Measurements from ENCODE around the gene VWCE. TPM values are rescaled to one million over a fixed set of nuclear protein-coding genes. Genes with fewer than 3 reads are reported as not detected.

The VWCE gene
- total RNA-seq, 1 donor from 2014 or later, result 27.3 TPM

GRCh38 chr11:61267437-61267841, 27.7 kb downstream of the VWCE start:
- H3K4me1 Mint-ChIP-seq (ENCODE audit: low read depth, unreplicated experiment), result no peaks in the 10 kb centered on the region
- H3K27ac Mint-ChIP-seq (ENCODE audit: unreplicated experiment), result no peak overlapping the region
- TF ChIP-seq CTCF (IDR thresholded peaks at IDR 0.05; ENCODE audit: partially characterized antibody, unreplicated experiment), result no peak
- no peaks in the 10 kb centered on the region for H3K36me3 Mint-ChIP-seq (ENCODE audit: unreplicated experiment)
- no peak overlapping the region for H3K4me3 Mint-ChIP-seq (ENCODE audit: unreplicated experiment)
- peaks cover 2% of the 10 kb centered on the region for H3K9me3 Mint-ChIP-seq (ENCODE audit: unreplicated experiment)
- DNase-seq, result no peak
- no peaks in the 10 kb centered on the region for H3K27me3 Mint-ChIP-seq (ENCODE audit: unreplicated experiment)

GRCh38 chr11:61266602-61267001, 28.5 kb downstream of the VWCE start:
- Mint-ChIP-seq H3K36me3 (ENCODE audit: unreplicated experiment) (no peaks in the 10 kb centered on the region), H3K9me3 (ENCODE audit: unreplicated experiment) (peaks cover 2% of the 10 kb centered on the region), H3K4me1 (ENCODE audit: low read depth, unreplicated experiment) (no peaks in the 10 kb centered on the region), H3K4me3 (ENCODE audit: unreplicated experiment) (no peak overlapping the region), H3K27ac (ENCODE audit: unreplicated experiment) (no peak overlapping the region), H3K27me3 (ENCODE audit: unreplicated experiment) (no peaks in the 10 kb centered on the region)
- no peak for DNase-seq
- TF ChIP-seq CTCF (IDR thresholded peaks at IDR 0.05; ENCODE audit: partially characterized antibody, unreplicated experiment), result no peak

- no peaks in the 10 kb centered on the region for H3K27me3 Mint-ChIP-seq (ENCODE audit: unreplicated experiment)
- no peak for DNase-seq
- H3K36me3 Mint-ChIP-seq (ENCODE audit: unreplicated experiment), result no peaks in the 10 kb centered on the region
- no peak overlapping the region for H3K4me3 Mint-ChIP-seq (ENCODE audit: unreplicated experiment)
- H3K27ac Mint-ChIP-seq (ENCODE audit: unreplicated experiment), result no peak overlapping the region
- H3K4me1 Mint-ChIP-seq (ENCODE audit: low read depth, unreplicated experiment), result no peaks in the 10 kb centered on the region
- H3K9me3 Mint-ChIP-seq (ENCODE audit: unreplicated experiment), result peaks cover 3% of the 10 kb centered on the region
- no peak for TF ChIP-seq CTCF (IDR thresholded peaks at IDR 0.05; ENCODE audit: partially characterized antibody, unreplicated experiment)
Measured at GRCh38 chr11:61265357-61265756, 29.8 kb downstream of the VWCE start.

GRCh38 chr11:61264795-61265194, 30.3 kb downstream of the VWCE start:
- H3K27ac Mint-ChIP-seq (ENCODE audit: unreplicated experiment), result no peak overlapping the region

GRCh38 chr11:61264371-61264770, 30.7 kb downstream of the VWCE start:
- no peak for DNase-seq
- Mint-ChIP-seq H3K4me1 (ENCODE audit: low read depth, unreplicated experiment) (no peaks in the 10 kb centered on the region), H3K36me3 (ENCODE audit: unreplicated experiment) (no peaks in the 10 kb centered on the region), H3K27ac (ENCODE audit: unreplicated experiment) (no peak overlapping the region), H3K27me3 (ENCODE audit: unreplicated experiment) (no peaks in the 10 kb centered on the region), H3K4me3 (ENCODE audit: unreplicated experiment) (no peak overlapping the region), H3K9me3 (ENCODE audit: unreplicated experiment) (peaks cover 4% of the 10 kb centered on the region)
- TF ChIP-seq CTCF (IDR thresholded peaks at IDR 0.05; ENCODE audit: partially characterized antibody, unreplicated experiment), result no peak

More at GRCh38 chr11:61264795-61265194, 30.3 kb downstream of the VWCE start:
- Mint-ChIP-seq H3K4me3 (ENCODE audit: unreplicated experiment) (no peak overlapping the region), H3K36me3 (ENCODE audit: unreplicated experiment) (no peaks in the 10 kb centered on the region), H3K9me3 (ENCODE audit: unreplicated experiment) (peaks cover 4% of the 10 kb centered on the region), H3K27me3 (ENCODE audit: unreplicated experiment) (no peaks in the 10 kb centered on the region), H3K4me1 (ENCODE audit: low read depth, unreplicated experiment) (no peaks in the 10 kb centered on the region)
- DNase-seq, result no peak
- no peak for TF ChIP-seq CTCF (IDR thresholded peaks at IDR 0.05; ENCODE audit: partially characterized antibody, unreplicated experiment)

Data from glutamatergic neuron (in vitro differentiated cells).